B cell (primary cell): ENCODE results near the gene USP12.

ENCODE experiments used
- EZH2 ChIP-seq: IDR thresholded peaks from 2 replicates; pipeline ENCODE4 v1.6.1; 2012; ENCODE audit warnings: borderline replicate concordance, low read depth, mild to moderate bottlenecking, moderate library complexity, low read length; ENCODE audit not compliant: insufficient read depth, poor library complexity, severe bottlenecking
- TF ChIP-seq, protein P1 (sequence below): fragments of 200-600 bp; IDR thresholded peaks from one replicate; pipeline ENCODE4 v1.8.0; 2022; ENCODE audit warnings: antibody characterized with exemption, mild to moderate bottlenecking

DNA sequence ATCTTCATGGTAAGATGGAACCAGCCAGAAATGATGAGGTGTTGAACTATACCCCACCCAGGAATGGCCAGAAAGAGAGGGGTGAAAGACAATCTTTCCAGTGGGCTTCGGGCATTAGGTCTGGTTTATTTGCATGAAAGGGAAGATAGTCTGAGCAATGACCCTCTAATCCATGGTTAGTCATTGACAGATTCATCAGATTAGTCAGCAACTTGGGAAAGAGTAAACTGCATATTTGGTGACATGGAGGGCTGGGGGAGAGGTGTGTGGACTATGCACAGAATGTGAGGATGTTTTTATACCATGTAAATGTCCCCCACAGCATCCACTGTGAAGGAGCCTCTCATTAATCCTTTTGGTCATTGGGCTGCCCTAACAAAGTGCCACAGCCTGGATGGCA, 30.1 kb upstream of the USP12 start:
- TF ChIP-seq, protein P1, sequence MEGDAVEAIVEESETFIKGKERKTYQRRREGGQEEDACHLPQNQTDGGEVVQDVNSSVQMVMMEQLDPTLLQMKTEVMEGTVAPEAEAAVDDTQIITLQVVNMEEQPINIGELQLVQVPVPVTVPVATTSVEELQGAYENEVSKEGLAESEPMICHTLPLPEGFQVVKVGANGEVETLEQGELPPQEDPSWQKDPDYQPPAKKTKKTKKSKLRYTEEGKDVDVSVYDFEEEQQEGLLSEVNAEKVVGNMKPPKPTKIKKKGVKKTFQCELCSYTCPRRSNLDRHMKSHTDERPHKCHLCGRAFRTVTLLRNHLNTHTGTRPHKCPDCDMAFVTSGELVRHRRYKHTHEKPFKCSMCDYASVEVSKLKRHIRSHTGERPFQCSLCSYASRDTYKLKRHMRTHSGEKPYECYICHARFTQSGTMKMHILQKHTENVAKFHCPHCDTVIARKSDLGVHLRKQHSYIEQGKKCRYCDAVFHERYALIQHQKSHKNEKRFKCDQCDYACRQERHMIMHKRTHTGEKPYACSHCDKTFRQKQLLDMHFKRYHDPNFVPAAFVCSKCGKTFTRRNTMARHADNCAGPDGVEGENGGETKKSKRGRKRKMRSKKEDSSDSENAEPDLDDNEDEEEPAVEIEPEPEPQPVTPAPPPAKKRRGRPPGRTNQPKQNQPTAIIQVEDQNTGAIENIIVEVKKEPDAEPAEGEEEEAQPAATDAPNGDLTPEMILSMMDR = no peak
- TF ChIP-seq EZH2 = no peak
